Right lobe of liver (tissue), 6 donors: ENCODE results near the gene VWA5B2. TPM values are rescaled to one million over a fixed set of nuclear protein-coding genes. Genes with fewer than 3 reads are reported as not detected.
A peak's percentile ranks its signal among the peaks of the same experiment; 100 is the strongest.

Source experiments
- ATAC-seq, 4 donors: fragments of 200-7000 bp; cut with Tn5 transposase; one replicate each; pipeline ENCODE4 v1.9.1; 2020; ENCODE audit warnings: mild to moderate bottlenecking in 4 of 4, moderate library complexity in 4 of 4
- DNase-seq, 3 donors: peaks; one replicate each; pipeline ENCODE4 v3.0.0-alpha.2; 2020
- H3K27ac ChIP-seq, 3 donors: fragments of 200-600 bp; one replicate each; pipeline ENCODE4 v1.8.0; 2022
- H3K27me3 ChIP-seq, 2 donors: fragments of 200-600 bp; one replicate each; pipeline ENCODE4 v1.8.0; 2022
- H3K36me3 ChIP-seq, 4 donors: fragments of 200-600 bp; sonication (generic) in 1 of 4; one replicate each; pipeline versions ENCODE4 v1.5.1 to v1.8.0; 2017 to 2022; ENCODE audit warnings: control low read depth in 1 of 4
- H3K4me1 ChIP-seq, 4 donors: fragments of 200-600 bp; sonication (generic) in 1 of 4; one replicate each; pipeline versions ENCODE4 v1.5.1 to v1.8.0; 2017 to 2022; ENCODE audit warnings: control low read depth in 1 of 4
- H3K4me3 ChIP-seq, 3 donors: fragments of 200-600 bp; one replicate each; pipeline ENCODE4 v1.8.0; 2022
- H3K9me3 ChIP-seq, 4 donors: fragments of 200-600 bp; sonication (generic) in 1 of 4; one replicate each; pipeline versions ENCODE4 v1.5.1 to v1.8.0; 2017 to 2022; ENCODE audit warnings: control low read depth in 1 of 4
- CTCF ChIP-seq, 4 donors: fragments of 200-600 bp in 3 of 4; fragments of 450-650 bp in 1 of 4; IDR thresholded peaks; one replicate each; pipeline versions ENCODE4 v1.5.1 to v1.8.0; 2016 to 2022; ENCODE audit warnings: antibody characterized with exemption in 4 of 4, mild to moderate bottlenecking in 2 of 4
- POLR2A ChIP-seq: fragments of 450-650 bp; IDR thresholded peaks from one replicate; pipeline ENCODE4 v1.6.1; 2017; ENCODE audit warnings: antibody characterized with exemption, mild to moderate bottlenecking
- whole genome bisulfite sequencing: methylation state at CpG from one replicate; pipeline ENCODE4 v1.1.6; 2018; ENCODE audit warnings: low coverage, low lambda C conversion rate; ENCODE audit not compliant: insufficient coverage; ENCODE audit errors: missing lambda C conversion rate; 5-methylcytosine and 5-hydroxymethylcytosine counted together
- intact Hi-C, 2 donors: fragments of 100-400 bp; cut with DNase I; formaldehyde crosslinking; loops; one replicate each; pipeline versions ENCODE4 v1.11.2 to v1.14.1; 2022
- total RNA-seq, 6 experiments: library from RNA; depleted of rRNA in 2 of 6; stranded (reverse); fragments of >200 nt in 2 of 6; fragmentation: NEBNext Ultra II Directional in 3 of 6; extraction: Animal tissue kit (Norgen Biotek cat#: 25700) in 3 of 6; gene quantifications; one replicate each; pipeline versions ENCODE4 v1.1.0 to v1.2.4, GENCODE V29; 2016 to 2023
- donor health status: DM: no; HTN: yes; CAD: no.
- donor health status: DM: no; HTN: no; CAD: no.
- donor health status: DM: no; HTN: no; CAD: no.
- donor health status: DM: no; HTN: yes; CAD: no.
- donor health status: DM: no; HTN: yes; CAD: no.

VWA5B2 gene
- total RNA-seq, 6 experiments from 2014 or later = 0.21 to 0.59 (median 0.25) TPM; not detected in 3

GRCh38 chr3:184209146-184209923 lies 20.1 kb upstream of the VWA5B2 start:
- Histone ChIP-seq H3K27me3 (no peaks in the 10 kb centered on the region), H3K4me1 (no peaks in the 10 kb centered on the region), H3K9me3 (no peaks in the 10 kb centered on the region), H3K36me3 (no peaks in the 10 kb centered on the region), H3K4me3 (no peak overlapping the region), H3K27ac (no peak overlapping the region)
- WGBS = 42% methylated on average over 11 of the region's 11 CpGs
- peak in 2 of 4 donors; percentile 25 to 37 for ATAC-seq
- intact Hi-C loops = no loop called here
- no peak for TF ChIP-seq CTCF (IDR thresholded peaks at IDR 0.05)
- TF ChIP-seq POLR2A = no peak
- DNase-seq = no peak

GRCh38 chr3:184211297-184211696 lies 18.1 kb upstream of the VWA5B2 start:
- TF ChIP-seq POLR2A = no peak
- no peak for TF ChIP-seq CTCF (IDR thresholded peaks at IDR 0.05)
- Histone ChIP-seq H3K27ac (no peak overlapping the region), H3K4me1 (no peaks in the 10 kb centered on the region), H3K4me3 (no peak overlapping the region), H3K27me3 (no peaks in the 10 kb centered on the region), H3K36me3 (no peaks in the 10 kb centered on the region), H3K9me3 (no peaks in the 10 kb centered on the region)
- intact Hi-C loops = no loop called here
- ATAC-seq (no peak), DNase-seq (no peak)
- WGBS = 56% methylated on average over 5 of the region's 5 CpGs

GRCh38 chr3:184211718-184212117 lies 17.7 kb upstream of the VWA5B2 start:
- TF ChIP-seq POLR2A (no peak), CTCF (IDR thresholded peaks at IDR 0.05) (no peak)
- no peaks in the 10 kb centered on the region for H3K9me3 ChIP-seq
- ATAC-seq = no peak
- 52% methylated on average over 5 of the region's 5 CpGs for WGBS
- DNase-seq = no peak
- no peaks in the 10 kb centered on the region for H3K36me3 ChIP-seq
- H3K27ac ChIP-seq = no peak overlapping the region
- no peaks in the 10 kb centered on the region for H3K27me3 ChIP-seq
- no peak overlapping the region for H3K4me3 ChIP-seq
- intact Hi-C loops = no loop called here
- no peaks in the 10 kb centered on the region for H3K4me1 ChIP-seq

GRCh38 chr3:184218814-184219213 lies 10.6 kb upstream of the VWA5B2 start:
- no peak for TF ChIP-seq CTCF (IDR thresholded peaks at IDR 0.05)
- no peak for TF ChIP-seq POLR2A
- Histone ChIP-seq H3K4me1 (no peaks in the 10 kb centered on the region), H3K9me3 (no peaks in the 10 kb centered on the region), H3K4me3 (no peak overlapping the region), H3K27me3 (no peaks in the 10 kb centered on the region), H3K36me3 (no peaks in the 10 kb centered on the region), H3K27ac (no peak overlapping the region)
- intact Hi-C loops = no loop called here
- WGBS = 34% methylated on average over 4 of the region's 4 CpGs
- ATAC-seq = no peak
- no peak for DNase-seq
